Measurements from ENCODE around the gene C1QA.

DNA sequence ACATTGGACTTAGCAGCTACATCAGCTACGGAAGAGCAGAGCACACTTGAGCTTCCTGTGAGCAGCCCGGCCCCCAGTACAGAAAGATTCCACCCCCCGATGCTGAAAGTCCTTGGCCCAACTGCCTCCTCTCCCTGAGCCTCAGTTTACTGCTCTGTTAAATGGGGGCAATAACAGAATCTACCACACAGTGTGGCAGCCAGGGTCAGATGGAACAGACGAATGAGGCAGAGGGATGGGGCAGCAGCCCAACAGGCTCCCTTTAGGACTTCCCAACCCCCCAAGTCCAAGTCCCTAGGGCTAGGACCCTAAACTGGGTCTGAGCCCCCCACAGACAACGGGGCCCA, 22.9 kb upstream of the C1QA start:
- TF ChIP-seq POLR2A (IDR thresholded peaks at IDR 0.05): no peak
- TF ChIP-seq, protein P1, sequence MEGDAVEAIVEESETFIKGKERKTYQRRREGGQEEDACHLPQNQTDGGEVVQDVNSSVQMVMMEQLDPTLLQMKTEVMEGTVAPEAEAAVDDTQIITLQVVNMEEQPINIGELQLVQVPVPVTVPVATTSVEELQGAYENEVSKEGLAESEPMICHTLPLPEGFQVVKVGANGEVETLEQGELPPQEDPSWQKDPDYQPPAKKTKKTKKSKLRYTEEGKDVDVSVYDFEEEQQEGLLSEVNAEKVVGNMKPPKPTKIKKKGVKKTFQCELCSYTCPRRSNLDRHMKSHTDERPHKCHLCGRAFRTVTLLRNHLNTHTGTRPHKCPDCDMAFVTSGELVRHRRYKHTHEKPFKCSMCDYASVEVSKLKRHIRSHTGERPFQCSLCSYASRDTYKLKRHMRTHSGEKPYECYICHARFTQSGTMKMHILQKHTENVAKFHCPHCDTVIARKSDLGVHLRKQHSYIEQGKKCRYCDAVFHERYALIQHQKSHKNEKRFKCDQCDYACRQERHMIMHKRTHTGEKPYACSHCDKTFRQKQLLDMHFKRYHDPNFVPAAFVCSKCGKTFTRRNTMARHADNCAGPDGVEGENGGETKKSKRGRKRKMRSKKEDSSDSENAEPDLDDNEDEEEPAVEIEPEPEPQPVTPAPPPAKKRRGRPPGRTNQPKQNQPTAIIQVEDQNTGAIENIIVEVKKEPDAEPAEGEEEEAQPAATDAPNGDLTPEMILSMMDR (IDR thresholded peaks at IDR 0.05): no peak
